MM.1S (cell line): ENCODE measurements around the gene SMPDL3B.

Source experiments
- DNase-seq: peaks from one replicate; pipeline ENCODE4 v3.0.0-alpha.2; 2015
- H2AFZ ChIP-seq: fragments of 300-600 bp; sonication (generic); 2 replicates; pipeline ENCODE4 v1.6.0; 2016; ENCODE audit warnings: antibody characterized with exemption, low read length
- H3F3A ChIP-seq: fragments of 300-600 bp; sonication (generic); 2 replicates; pipeline ENCODE4 v1.6.1; 2016; ENCODE audit warnings: mild to moderate bottlenecking, antibody characterized with exemption, low read length, moderate library complexity, mixed read lengths; ENCODE audit not compliant: insufficient read depth
- H3K27ac ChIP-seq: fragments of 300-600 bp; sonication (generic); 2 replicates; pipeline ENCODE4 v1.5.1; 2016; ENCODE audit warnings: mild to moderate bottlenecking, low read length
- H3K27me3 ChIP-seq: fragments of 300-600 bp; sonication (generic); replicated peaks from 2 replicates; pipeline ENCODE4 v1.6.0; 2016; ENCODE audit warnings: low read length; ENCODE audit not compliant: insufficient read depth
- H3K36me3 ChIP-seq: fragments of 300-600 bp; sonication (generic); replicated peaks from 2 replicates; pipeline ENCODE4 v1.6.1; 2016; ENCODE audit warnings: mild to moderate bottlenecking, low read length, mixed read lengths; ENCODE audit not compliant: insufficient read depth
- H3K4me1 ChIP-seq: fragments of 300-600 bp; sonication (generic); 2 replicates; pipeline ENCODE4 v1.6.1; 2016; ENCODE audit warnings: low read length, mixed read lengths
- H3K4me2 ChIP-seq: fragments of 300-600 bp; sonication (generic); 2 replicates; pipeline ENCODE4 v1.6.0; 2016; ENCODE audit warnings: low read depth, low read length
- H3K4me3 ChIP-seq: fragments of 300-600 bp; sonication (generic); 2 replicates; pipeline ENCODE4 v1.5.1; 2016; ENCODE audit warnings: low read length, mixed read lengths
- H3K79me2 ChIP-seq: fragments of 300-600 bp; sonication (generic); 2 replicates; pipeline ENCODE4 v1.6.1; 2016; ENCODE audit warnings: mixed run types, low read length, mixed read lengths
- H3K9ac ChIP-seq: fragments of 300-600 bp; sonication (generic); 2 replicates; pipeline ENCODE4 v1.6.1; 2016; ENCODE audit warnings: low read length, mixed read lengths
- H3K9me2 ChIP-seq: fragments of 300-600 bp; sonication (generic); replicated peaks from 2 replicates; pipeline ENCODE4 v1.6.1; 2016; ENCODE audit warnings: mild to moderate bottlenecking, low read length, mixed read lengths; ENCODE audit not compliant: insufficient read depth
- H3K9me3 ChIP-seq: fragments of 300-600 bp; sonication (generic); replicated peaks from 2 replicates; pipeline ENCODE4 v1.6.1; 2016; ENCODE audit warnings: mild to moderate bottlenecking, low read length, mixed read lengths; ENCODE audit not compliant: insufficient read depth
- H4K20me1 ChIP-seq: fragments of 300-600 bp; sonication (generic); 2 replicates; pipeline ENCODE4 v1.6.1; 2016; ENCODE audit warnings: mild to moderate bottlenecking, low read length, moderate library complexity, mixed read lengths; ENCODE audit not compliant: insufficient read depth
- EZH2 ChIP-seq: fragments of 300-600 bp; sonication (generic); optimal IDR thresholded peaks from 2 replicates; pipeline ENCODE3; 2017; ENCODE audit warnings: low read depth, mild to moderate bottlenecking, antibody characterized with exemption, low read length, mixed read lengths
- EZH2phosphoT487 ChIP-seq: fragments of 300-600 bp; sonication (generic); IDR thresholded peaks from 2 replicates; pipeline ENCODE4 v1.6.1; 2018; ENCODE audit warnings: antibody characterized with exemption, low read length
- TF ChIP-seq, protein P1 (sequence below): fragments of 300-600 bp; sonication (generic); IDR thresholded peaks from 2 replicates; pipeline ENCODE4 v1.5.1; 2016; ENCODE audit warnings: antibody characterized with exemption, low read length, mixed read lengths

SMPDL3B gene

DNA sequence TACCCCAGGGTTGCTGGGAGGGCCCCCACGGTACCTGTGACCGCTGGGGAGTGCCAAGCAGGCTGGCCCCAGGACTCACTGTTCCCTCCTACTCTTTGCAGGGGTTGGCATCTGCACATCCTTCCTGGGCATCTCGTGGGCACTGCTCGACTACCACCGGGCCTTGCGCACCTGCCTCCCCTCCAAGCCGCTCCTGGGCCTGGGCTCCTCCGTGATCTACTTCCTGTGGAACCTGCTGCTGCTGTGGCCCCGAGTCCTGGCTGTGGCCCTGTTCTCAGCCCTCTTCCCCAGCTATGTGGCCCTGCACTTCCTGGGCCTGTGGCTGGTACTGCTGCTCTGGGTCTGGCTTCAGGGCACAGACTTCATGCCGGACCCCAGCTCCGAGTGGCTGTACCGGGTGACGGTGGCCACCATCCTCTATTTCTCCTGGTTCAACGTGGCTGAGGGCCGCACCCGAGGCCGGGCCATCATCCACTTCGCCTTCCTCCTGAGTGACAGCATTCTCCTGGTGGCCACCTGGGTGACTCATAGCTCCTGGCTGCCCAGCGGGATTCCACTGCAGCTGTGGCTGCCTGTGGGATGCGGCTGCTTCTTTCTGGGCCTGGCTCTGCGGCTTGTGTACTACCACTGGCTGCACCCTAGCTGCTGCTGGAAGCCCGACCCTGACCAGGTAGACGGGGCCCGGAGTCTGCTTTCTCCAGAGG is 31.8 kb downstream of the SMPDL3B start:
- no peaks in the 10 kb centered on the region for H3K36me3 ChIP-seq
- no peak overlapping the region for H3K9ac ChIP-seq
- DNase-seq = no peak
- TF ChIP-seq, protein P1, sequence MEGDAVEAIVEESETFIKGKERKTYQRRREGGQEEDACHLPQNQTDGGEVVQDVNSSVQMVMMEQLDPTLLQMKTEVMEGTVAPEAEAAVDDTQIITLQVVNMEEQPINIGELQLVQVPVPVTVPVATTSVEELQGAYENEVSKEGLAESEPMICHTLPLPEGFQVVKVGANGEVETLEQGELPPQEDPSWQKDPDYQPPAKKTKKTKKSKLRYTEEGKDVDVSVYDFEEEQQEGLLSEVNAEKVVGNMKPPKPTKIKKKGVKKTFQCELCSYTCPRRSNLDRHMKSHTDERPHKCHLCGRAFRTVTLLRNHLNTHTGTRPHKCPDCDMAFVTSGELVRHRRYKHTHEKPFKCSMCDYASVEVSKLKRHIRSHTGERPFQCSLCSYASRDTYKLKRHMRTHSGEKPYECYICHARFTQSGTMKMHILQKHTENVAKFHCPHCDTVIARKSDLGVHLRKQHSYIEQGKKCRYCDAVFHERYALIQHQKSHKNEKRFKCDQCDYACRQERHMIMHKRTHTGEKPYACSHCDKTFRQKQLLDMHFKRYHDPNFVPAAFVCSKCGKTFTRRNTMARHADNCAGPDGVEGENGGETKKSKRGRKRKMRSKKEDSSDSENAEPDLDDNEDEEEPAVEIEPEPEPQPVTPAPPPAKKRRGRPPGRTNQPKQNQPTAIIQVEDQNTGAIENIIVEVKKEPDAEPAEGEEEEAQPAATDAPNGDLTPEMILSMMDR = no peak
- TF ChIP-seq EZH2 = no peak
- H3K4me2 ChIP-seq = no peak overlapping the region
- H3K9me3 ChIP-seq = no peaks in the 10 kb centered on the region
- H4K20me1 ChIP-seq = no peaks in the 10 kb centered on the region
- H3F3A ChIP-seq = no peaks in the 10 kb centered on the region
- H3K4me3 ChIP-seq = no peak overlapping the region
- no peaks in the 10 kb centered on the region for H3K4me1 ChIP-seq
- no peaks in the 10 kb centered on the region for H3K27me3 ChIP-seq
- no peaks in the 10 kb centered on the region for H3K9me2 ChIP-seq
- no peak overlapping the region for H2AFZ ChIP-seq
- H3K79me2 ChIP-seq = no peaks in the 10 kb centered on the region; the same call in 1 of the 2 replicates
- H3K27ac ChIP-seq = no peak overlapping the region

DNA sequence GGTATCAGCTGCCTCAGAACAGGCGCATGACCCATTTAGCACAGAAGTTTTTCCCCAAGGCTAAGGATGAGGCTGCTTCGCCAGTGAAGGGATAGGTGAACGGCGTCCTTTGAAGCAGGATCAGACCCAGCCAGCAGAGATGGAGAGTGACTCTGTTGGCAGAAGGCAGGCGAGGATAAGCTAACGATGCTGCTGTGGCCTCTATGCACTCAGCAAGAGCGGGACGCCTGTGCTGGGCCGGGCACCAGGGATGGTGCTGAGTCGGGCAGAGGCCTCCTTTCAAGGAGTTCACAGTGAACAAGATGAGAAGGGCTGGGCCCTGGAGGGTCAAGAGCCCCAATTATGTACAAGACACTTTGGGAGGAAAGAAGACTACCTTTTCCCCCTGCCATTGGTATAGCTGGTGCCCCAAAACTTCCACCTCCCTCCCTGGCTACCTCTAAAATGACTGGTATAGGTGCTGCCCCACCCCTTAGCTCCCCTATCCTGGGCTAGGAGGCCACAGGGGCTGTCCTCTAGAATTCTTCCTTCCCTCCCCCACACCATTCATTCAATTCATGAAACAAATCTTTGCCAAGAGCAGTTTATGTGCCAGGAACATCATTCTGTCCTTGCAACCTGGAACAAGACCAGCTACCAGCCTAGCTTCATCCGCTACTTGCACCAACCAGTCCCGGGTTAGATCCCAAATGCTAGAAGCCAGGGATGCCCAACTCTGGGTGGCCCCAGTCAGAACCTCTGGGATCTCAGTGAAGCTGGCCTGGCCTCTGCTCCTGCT is 32.5 kb downstream of the SMPDL3B start:
- no peak overlapping the region for H3K4me2 ChIP-seq

DNA sequence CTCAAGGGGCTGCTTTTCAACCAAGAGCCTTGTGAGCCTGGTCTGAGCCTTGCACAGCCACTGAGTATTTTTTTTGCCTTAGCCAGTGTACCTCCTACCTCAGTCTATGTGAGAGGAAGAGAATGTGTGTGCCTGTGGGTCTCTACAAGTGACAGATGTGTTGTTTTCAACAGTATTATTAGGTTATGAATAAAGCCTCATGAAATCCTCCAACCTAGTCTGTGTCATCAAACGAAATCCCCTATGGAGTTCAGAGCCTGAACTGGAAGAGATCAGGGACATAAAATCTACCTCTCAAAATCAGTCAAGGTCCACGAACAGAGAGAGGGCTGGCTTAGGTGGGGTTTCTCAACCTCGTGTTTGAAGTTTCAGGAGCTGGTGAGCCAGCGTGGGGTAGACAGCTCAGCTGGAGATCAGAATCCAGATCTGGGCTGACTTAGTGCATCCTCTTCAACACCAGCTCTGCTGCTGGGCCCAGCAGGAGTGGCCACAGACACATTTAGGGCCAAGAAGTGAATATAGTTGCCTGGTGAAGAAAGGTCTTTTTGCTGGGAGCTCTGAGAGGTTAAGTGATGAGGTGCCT is 33.2 kb downstream of the SMPDL3B start:
- H3F3A ChIP-seq = no peaks in the 10 kb centered on the region
- no peak overlapping the region for H3K4me2 ChIP-seq
- no peak for DNase-seq
- no peak overlapping the region for H3K4me3 ChIP-seq
- no peak overlapping the region for H2AFZ ChIP-seq
- no peaks in the 10 kb centered on the region for H3K79me2 ChIP-seq
- H3K36me3 ChIP-seq = no peaks in the 10 kb centered on the region
- no peaks in the 10 kb centered on the region for H4K20me1 ChIP-seq
- H3K4me1 ChIP-seq = no peaks in the 10 kb centered on the region
- no peaks in the 10 kb centered on the region for H3K9me3 ChIP-seq
- H3K9ac ChIP-seq = no peak overlapping the region
- no peaks in the 10 kb centered on the region for H3K9me2 ChIP-seq
- H3K27ac ChIP-seq = no peak overlapping the region
- TF ChIP-seq EZH2phosphoT487 (no peak), EZH2 (no peak)
- TF ChIP-seq, protein P1 = no peak
- H3K27me3 ChIP-seq = no peaks in the 10 kb centered on the region

More for the DNA sequence above, 32.5 kb downstream of the SMPDL3B start:
- Histone ChIP-seq H3K9me2 (no peaks in the 10 kb centered on the region), H3K4me3 (no peak overlapping the region), H3F3A (no peaks in the 10 kb centered on the region), H3K9ac (no peak overlapping the region), H3K4me1 (no peaks in the 10 kb centered on the region), H3K27ac (no peak overlapping the region), H3K27me3 (no peaks in the 10 kb centered on the region), H4K20me1 (no peaks in the 10 kb centered on the region), H3K79me2 (no peaks in the 10 kb centered on the region), H2AFZ (no peak overlapping the region), H3K9me3 (no peaks in the 10 kb centered on the region), H3K36me3 (no peaks in the 10 kb centered on the region)
- TF ChIP-seq EZH2 (no peak), EZH2phosphoT487 (no peak)
- TF ChIP-seq, protein P1 = no peak
- DNase-seq = no peak
